GM12878 (cell line): ENCODE results near the gene FEN1. TPM values are rescaled to one million over a fixed set of nuclear protein-coding genes. Genes with fewer than 3 reads are reported as not detected.

Source experiments
- ATAC-seq: fragments of 200-7000 bp; cut with Tn5 transposase; 3 replicates; pipeline ENCODE4 v1.9.1; 2020; ENCODE audit warnings: mild to moderate bottlenecking, moderate library complexity
- BruUV-seq: library from RNA; stranded (reverse); fragments of 400-500 nt; replicated peaks from 2 replicates; lab custom pipeline; 2021; lab: Mats Ljungman, UMichigan
- CTCF ChIA-PET: fragments of 300-600 bp; sonication (Branson Sonifier 250); formaldehyde crosslinking; extraction: SDS; loops from one replicate; lab custom pipeline; 2021; ENCODE audit warnings: inconsistent platforms; lab: Yijun Ruan, JAX
- POLR2A ChIA-PET: fragments of 350-600 bp; formaldehyde crosslinking; extraction: SDS; loops from one replicate; lab custom pipeline; 2021; ENCODE audit warnings: inconsistent platforms; lab: Charles Lee
- RAD21 ChIA-PET: fragments of 300-600 bp; sonication (Branson Sonifier 250); formaldehyde crosslinking; loops from one replicate; lab custom pipeline; 2023; ENCODE audit warnings: antibody characterized with exemption; ENCODE audit not compliant: unreplicated experiment; lab: Charles Lee
- SMC1A ChIA-PET: fragments of 300-600 bp; sonication (Branson Sonifier 250); formaldehyde crosslinking; loops from one replicate; lab custom pipeline; 2023; ENCODE audit not compliant: unreplicated experiment, uncharacterized antibody; lab: Charles Lee
- DNase-seq: peaks from one replicate; pipeline ENCODE4 v3.0.0-alpha.2; 2011; ENCODE audit warnings: low read depth, low spot score
- FAIRE-seq: peaks from 3 replicates; lab custom pipeline; 2011; peaks lifted over from hg19 to GRCh38; lab: Jason Lieb, UNC
- H2AFZ ChIP-seq: 2 replicates; pipeline ENCODE4 v1.6.0; 2011; ENCODE audit warnings: low read depth, low read length, control low read depth; ENCODE audit not compliant: control insufficient read depth
- H3K27ac ChIP-seq: 2 replicates; pipeline ENCODE4 v1.5.1; 2011; ENCODE audit warnings: control low read depth; ENCODE audit not compliant: control insufficient read depth, insufficient read depth
- H3K27me3 ChIP-seq, 2 experiments: replicated peaks in 1 of 2; 2 replicates each; pipeline versions ENCODE4 v1.6.0 to v1.6.1; 2011; ENCODE audit warnings: low read length in 1 of 2; ENCODE audit not compliant: control insufficient read depth in 2 of 2, insufficient read depth in 2 of 2
- H3K36me3 ChIP-seq, 2 experiments: 2 replicates each; pipeline ENCODE4 v1.5.1; 2011; ENCODE audit warnings: low read length in 1 of 2; ENCODE audit not compliant: control insufficient read depth in 2 of 2, insufficient read depth in 2 of 2
- H3K4me1 ChIP-seq: 2 replicates; pipeline ENCODE4 v1.6.1; 2011; ENCODE audit warnings: mild to moderate bottlenecking, low read length, moderate library complexity, mixed read lengths; ENCODE audit not compliant: control insufficient read depth, insufficient read depth
- H3K4me2 ChIP-seq: 2 replicates; pipeline ENCODE4 v1.6.0; 2011; ENCODE audit warnings: control low read depth; ENCODE audit not compliant: control insufficient read depth, insufficient read depth
- H3K4me3 ChIP-seq: fragments of 200-600 bp; sonication (generic); 2 replicates; pipeline ENCODE4 v1.5.1; 2016
- H3K79me2 ChIP-seq: 2 replicates; pipeline ENCODE4 v1.6.0; 2011; ENCODE audit warnings: low read length; ENCODE audit not compliant: control insufficient read depth, insufficient read depth
- H3K9ac ChIP-seq: 2 replicates; pipeline ENCODE4 v1.8.0; 2011; ENCODE audit warnings: low read length, control low read depth, mixed read lengths; ENCODE audit not compliant: control insufficient read depth, insufficient read depth
- H3K9me3 ChIP-seq: replicated peaks from 3 replicates; pipeline ENCODE4 v1.5.1; 2011; ENCODE audit warnings: mild to moderate bottlenecking, low read length; ENCODE audit not compliant: control insufficient read depth, insufficient read depth
- H4K20me1 ChIP-seq: 2 replicates; pipeline ENCODE4 v1.6.0; 2011; ENCODE audit not compliant: control insufficient read depth, insufficient read depth
- BCL11A ChIP-seq: IDR thresholded peaks from 2 replicates; pipeline ENCODE4 v1.6.1; 2011; ENCODE audit warnings: low read depth, low read length
- BHLHE40 ChIP-seq, 2 experiments: fragments of 450-650 bp in 1 of 2; IDR thresholded peaks; 2 replicates each; pipeline ENCODE4 v1.6.1; 2011 to 2017; ENCODE audit warnings: low read depth in 2 of 2, borderline replicate concordance in 1 of 2, improper control_type of control experiment in 1 of 2, low read length in 1 of 2, mild to moderate bottlenecking in 1 of 2
- MLLT1 ChIP-seq: fragments of 450-650 bp; IDR thresholded peaks from 2 replicates; pipeline ENCODE4 v1.6.1; 2016; ENCODE audit warnings: mild to moderate bottlenecking
- MTA3 ChIP-seq: IDR thresholded peaks from 2 replicates; pipeline ENCODE4 v1.6.1; 2012; ENCODE audit warnings: low read length, inconsistent platforms, borderline replicate concordance
- POLR2A ChIP-seq: IDR thresholded peaks from 2 replicates; pipeline ENCODE4 v1.6.1; 2011; ENCODE audit warnings: low read depth, mild to moderate bottlenecking, low read length
- YY1 ChIP-seq: IDR thresholded peaks from 2 replicates; pipeline ENCODE4 v1.6.1; 2011; ENCODE audit warnings: low read depth, mild to moderate bottlenecking, low read length
- ZNF207 ChIP-seq: fragments of 450-650 bp; IDR thresholded peaks from 2 replicates; pipeline ENCODE4 v1.6.1; 2014; ENCODE audit warnings: antibody characterized with exemption, mild to moderate bottlenecking, borderline replicate concordance
- ZNF622 ChIP-seq: fragments of 450-650 bp; IDR thresholded peaks from 2 replicates; pipeline ENCODE4 v1.6.1; 2017; ENCODE audit warnings: mild to moderate bottlenecking, inconsistent platforms
- WGBS: methylation state at CpG from one replicate; pipeline ENCODE4 v1.1.6; 2016; ENCODE audit warnings: low lambda C conversion rate; ENCODE audit not compliant: insufficient replicate concordance, insufficient coverage; ENCODE audit errors: missing lambda C conversion rate; 5-methylcytosine and 5-hydroxymethylcytosine counted together
- in situ Hi-C: fragments of 300-500 bp; cut with MboI; formaldehyde crosslinking; loops from 9 replicates; pipeline ENCODE4 v1.14.3; 2018; ENCODE audit warnings: mixed read lengths
- intact Hi-C: fragments of 100-400 bp; cut with micrococcal nuclease; formaldehyde crosslinking; loops from one replicate; pipeline ENCODE4 v1.14.2; 2022; ENCODE audit not compliant: unreplicated experiment
- polyA plus RNA-seq, 11 experiments: library from polyadenylated mRNA; depleted of rRNA in 4 of 11; unstranded in 6 of 11; stranded (reverse) in 5 of 11; fragments of >200 nt; fragmentation: Nextera tagmentation in 4 of 11; fragmentation: Illumina TruSeq in 1 of 11; extraction: Ambion mirVana in 4 of 11; extraction: Trizol in 1 of 11; gene quantifications; 1 replicate in 1 of 11; 2 replicates in 10 of 11; pipeline versions ENCODE4 v1.2.1 to v1.2.3, GENCODE V29; 2011 to 2016; ENCODE audit warnings: inconsistent platforms in 2 of 11, missing spikeins in 2 of 11, low read depth in 1 of 11
- total RNA-seq, 4 experiments: library from RNA; depleted of rRNA in 3 of 4; stranded (reverse); fragments of >200 nt in 3 of 4; fragmentation: Illumina TruSeq in 1 of 4; extraction: Trizol in 1 of 4; gene quantifications; 2 replicates each; pipeline versions ENCODE4 v1.2.1 to v1.2.3, GENCODE V29; 2013 to 2021

Gene FEN1
- total and polyA plus RNA-seq, 10 of the 15 experiments (the other 5 are each of a cell fraction or from before 2014, with no cell fraction given): 54.8 to 282 (median 125) TPM

- TF ChIP-seq MLLT1 (no peak), MTA3 (no peak)
Measured at GRCh38 chr11:61832207-61832606, 39.5 kb downstream of the FEN1 start (continued).

GRCh38 chr11:61832754-61833153 is 40.0 kb downstream of the FEN1 start:
- no peak for TF ChIP-seq ZNF622
- TF ChIP-seq YY1: no peak
- no peak for TF ChIP-seq ZNF207
- TF ChIP-seq BHLHE40 (IDR thresholded peaks at IDR 0.05; ENCODE audit: borderline replicate concordance in 1 of 2, low read depth in 2 of 2, low read length in 1 of 2): no peak
- TF ChIP-seq POLR2A: peak; percentile 23; the same call in 1 of the 2 replicates
- no peak for TF ChIP-seq BCL11A
- RAD21 ChIA-PET: interaction anchor here (0.9 to 6.9 kb wide), 3 partner anchors 18 to 35 kb away, joined by 3 to 48 read pairs (median 14); no protein-coding TSS in a partner anchor
- Histone ChIP-seq H3K79me2 (peaks cover 92% of the 10 kb centered on the region), H3K27ac (0 out of 2 replicates have a peak overlapping the region, but pooled peaks have one; percentile 23), H3K9me3 (no peaks in the 10 kb centered on the region), H3K9ac (no peak overlapping the region), H2AFZ (no peak overlapping the region), H3K4me1 (peaks cover 36% of the 10 kb centered on the region), H3K27me3 (no peaks in the 10 kb centered on the region), H3K4me2 (peak overlapping the region; percentile 87), H3K4me3 (peak overlapping the region; percentile 51; the same call in 1 of the 2 replicates), H3K36me3 (peaks cover 5 to 12% of the 10 kb centered on the region in 2 experiments), H4K20me1 (no peaks in the 10 kb centered on the region)
- ATAC-seq: no peak
- intact Hi-C loops: no loop called here
- SMC1A ChIA-PET: interaction anchor here (1.1 to 6.2 kb wide), 3 partner anchors 16 to 38 kb away, joined by 4 to 67 read pairs (median 28); partner anchors contain the start of gene FADS1
- POLR2A ChIA-PET: interaction anchor here (1.4 to 6.9 kb wide), 4 partner anchors 12 to 25 kb away, joined by 4 to 167 read pairs (median 43); partner anchors contain the start of gene FADS1
- WGBS: 48% methylated on average over 7 of the region's 7 CpGs
- CTCF ChIA-PET: interaction anchor here (0.6 to 2.4 kb wide), 7 partner anchors 18 to 278 kb away, joined by 4 to 23 read pairs (median 6); no protein-coding TSS in a partner anchor
- no TSS peak for BruUV-seq
- in situ Hi-C loops: no loop called here
- no peak for FAIRE-seq
- DNase-seq: no peak
